GM12878 (cell line): ENCODE results near the gene SPATA1.

Source experiments
- CBX3 ChIP-seq: fragments of 200-600 bp; sonication (generic); IDR thresholded peaks from 2 replicates; pipeline ENCODE4 v1.6.1; 2016; ENCODE audit warnings: low read depth, borderline replicate concordance
- CEBPB ChIP-seq, 2 experiments: fragments of 150-350 bp in 1 of 2; IDR thresholded peaks; 2 replicates each; pipeline ENCODE4 v1.6.1; 2012 to 2014; ENCODE audit warnings: low read depth in 2 of 2, low read length in 2 of 2, borderline replicate concordance in 1 of 2, inconsistent platforms in 1 of 2
- EP300 ChIP-seq, 2 experiments: fragments of 150-350 bp in 1 of 2; IDR thresholded peaks; 2 replicates each; pipeline ENCODE4 v1.6.1; 2011 to 2012; ENCODE audit warnings: low read depth in 2 of 2, low read length in 2 of 2, borderline replicate concordance in 1 of 2, improper control_type of control experiment in 1 of 2, inconsistent platforms in 1 of 2; ENCODE audit not compliant: control insufficient read depth in 1 of 2
- MXI1 ChIP-seq: fragments of 150-350 bp; IDR thresholded peaks from 2 replicates; pipeline ENCODE4 v1.6.1; 2011; ENCODE audit warnings: low read depth, mild to moderate bottlenecking, inconsistent platforms, low read length, improper control_type of control experiment
- POLR2A ChIP-seq: IDR thresholded peaks from 2 replicates; pipeline ENCODE4 v1.6.1; 2011; ENCODE audit warnings: low read depth, mild to moderate bottlenecking, low read length
- STAT3 ChIP-seq: IDR thresholded peaks from 2 replicates; pipeline ENCODE4 v1.6.1; 2011; ENCODE audit warnings: low read depth, low read length, improper control_type of control experiment
- TCF7 ChIP-seq: IDR thresholded peaks from 2 replicates; pipeline ENCODE4 v1.6.1; 2014; ENCODE audit warnings: antibody characterized with exemption, borderline replicate concordance
- ZNF274 ChIP-seq: IDR thresholded peaks from one replicate; pipeline ENCODE4 v1.8.0; 2011; ENCODE audit not compliant: insufficient read length, insufficient read depth
- TF ChIP-seq, protein P1 (sequence below): fragments of 450-650 bp; conservative IDR thresholded peaks from 2 replicates; pipeline ENCODE4 v1.6.1; 2017; ENCODE audit warnings: mild to moderate bottlenecking, moderate library complexity
- TF ChIP-seq, protein P2 (sequence below), 3 experiments: IDR thresholded peaks in 2 of 3; conservative IDR thresholded peaks in 1 of 3; 2 replicates each; pipeline ENCODE4 v1.5.1; 2011; ENCODE audit warnings: low read depth in 3 of 3, low read length in 3 of 3, mild to moderate bottlenecking in 3 of 3, control low read depth in 2 of 3, moderate library complexity in 2 of 3, inconsistent platforms in 1 of 3, mixed read lengths in 1 of 3; ENCODE audit not compliant: control insufficient read depth in 2 of 3, insufficient read depth in 1 of 3; ENCODE audit errors: extremely low read depth in 1 of 3
- TF ChIP-seq, protein P3 (sequence below): fragments of 450-650 bp; formaldehyde crosslinking; IDR thresholded peaks from 2 replicates; pipeline ENCODE4 v1.4.0; 2020; ENCODE audit warnings: mild to moderate bottlenecking, moderate library complexity

DNA sequence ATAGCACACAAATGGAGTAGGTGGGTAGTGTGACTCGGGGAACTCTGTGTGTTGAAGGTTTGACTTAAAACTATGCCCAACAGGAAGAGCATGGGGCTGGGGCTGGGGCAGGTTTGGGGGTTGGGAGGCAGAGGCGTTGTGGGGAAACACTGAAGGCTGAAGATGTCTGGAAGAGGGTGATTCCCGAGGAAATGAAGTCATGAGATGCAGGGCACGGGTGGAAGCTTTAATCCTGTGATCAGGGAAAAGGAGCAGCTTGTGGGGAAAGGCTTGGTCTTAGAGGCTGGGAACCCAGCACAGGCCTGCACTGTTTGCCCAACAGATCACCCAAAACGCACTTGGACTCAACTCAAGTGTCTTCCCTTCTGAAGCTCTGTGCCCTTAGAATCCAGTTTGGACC lies 94.6 kb downstream of the SPATA1 start:
- TF ChIP-seq, protein P1, sequence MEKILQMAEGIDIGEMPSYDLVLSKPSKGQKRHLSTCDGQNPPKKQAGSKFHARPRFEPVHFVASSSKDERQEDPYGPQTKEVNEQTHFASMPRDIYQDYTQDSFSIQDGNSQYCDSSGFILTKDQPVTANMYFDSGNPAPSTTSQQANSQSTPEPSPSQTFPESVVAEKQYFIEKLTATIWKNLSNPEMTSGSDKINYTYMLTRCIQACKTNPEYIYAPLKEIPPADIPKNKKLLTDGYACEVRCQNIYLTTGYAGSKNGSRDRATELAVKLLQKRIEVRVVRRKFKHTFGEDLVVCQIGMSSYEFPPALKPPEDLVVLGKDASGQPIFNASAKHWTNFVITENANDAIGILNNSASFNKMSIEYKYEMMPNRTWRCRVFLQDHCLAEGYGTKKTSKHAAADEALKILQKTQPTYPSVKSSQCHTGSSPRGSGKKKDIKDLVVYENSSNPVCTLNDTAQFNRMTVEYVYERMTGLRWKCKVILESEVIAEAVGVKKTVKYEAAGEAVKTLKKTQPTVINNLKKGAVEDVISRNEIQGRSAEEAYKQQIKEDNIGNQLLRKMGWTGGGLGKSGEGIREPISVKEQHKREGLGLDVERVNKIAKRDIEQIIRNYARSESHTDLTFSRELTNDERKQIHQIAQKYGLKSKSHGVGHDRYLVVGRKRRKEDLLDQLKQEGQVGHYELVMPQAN, result no peak
- TF ChIP-seq CBX3 (no peak), TCF7 (no peak), ZNF274 (no peak), STAT3 (no peak), EP300 (IDR thresholded peaks at IDR 0.05; ENCODE audit: borderline replicate concordance in 1 of 2, control insufficient read depth in 1 of 2, low read depth in 2 of 2, low read length in 2 of 2) (no peak), POLR2A (no peak), MXI1 (no peak), CEBPB (IDR thresholded peaks at IDR 0.05; ENCODE audit: borderline replicate concordance in 1 of 2, low read depth in 2 of 2, low read length in 2 of 2) (no peak)
- TF ChIP-seq, protein P2, sequence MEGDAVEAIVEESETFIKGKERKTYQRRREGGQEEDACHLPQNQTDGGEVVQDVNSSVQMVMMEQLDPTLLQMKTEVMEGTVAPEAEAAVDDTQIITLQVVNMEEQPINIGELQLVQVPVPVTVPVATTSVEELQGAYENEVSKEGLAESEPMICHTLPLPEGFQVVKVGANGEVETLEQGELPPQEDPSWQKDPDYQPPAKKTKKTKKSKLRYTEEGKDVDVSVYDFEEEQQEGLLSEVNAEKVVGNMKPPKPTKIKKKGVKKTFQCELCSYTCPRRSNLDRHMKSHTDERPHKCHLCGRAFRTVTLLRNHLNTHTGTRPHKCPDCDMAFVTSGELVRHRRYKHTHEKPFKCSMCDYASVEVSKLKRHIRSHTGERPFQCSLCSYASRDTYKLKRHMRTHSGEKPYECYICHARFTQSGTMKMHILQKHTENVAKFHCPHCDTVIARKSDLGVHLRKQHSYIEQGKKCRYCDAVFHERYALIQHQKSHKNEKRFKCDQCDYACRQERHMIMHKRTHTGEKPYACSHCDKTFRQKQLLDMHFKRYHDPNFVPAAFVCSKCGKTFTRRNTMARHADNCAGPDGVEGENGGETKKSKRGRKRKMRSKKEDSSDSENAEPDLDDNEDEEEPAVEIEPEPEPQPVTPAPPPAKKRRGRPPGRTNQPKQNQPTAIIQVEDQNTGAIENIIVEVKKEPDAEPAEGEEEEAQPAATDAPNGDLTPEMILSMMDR (IDR thresholded peaks at IDR 0.05 in 2 of 3, conservative IDR thresholded peaks at IDR 0.05 in 1 of 3; ENCODE audit: control insufficient read depth in 2 of 3, extremely low read depth in 1 of 3, insufficient read depth in 1 of 3, low read depth in 3 of 3, low read length in 3 of 3), result no peak
- TF ChIP-seq, protein P3, sequence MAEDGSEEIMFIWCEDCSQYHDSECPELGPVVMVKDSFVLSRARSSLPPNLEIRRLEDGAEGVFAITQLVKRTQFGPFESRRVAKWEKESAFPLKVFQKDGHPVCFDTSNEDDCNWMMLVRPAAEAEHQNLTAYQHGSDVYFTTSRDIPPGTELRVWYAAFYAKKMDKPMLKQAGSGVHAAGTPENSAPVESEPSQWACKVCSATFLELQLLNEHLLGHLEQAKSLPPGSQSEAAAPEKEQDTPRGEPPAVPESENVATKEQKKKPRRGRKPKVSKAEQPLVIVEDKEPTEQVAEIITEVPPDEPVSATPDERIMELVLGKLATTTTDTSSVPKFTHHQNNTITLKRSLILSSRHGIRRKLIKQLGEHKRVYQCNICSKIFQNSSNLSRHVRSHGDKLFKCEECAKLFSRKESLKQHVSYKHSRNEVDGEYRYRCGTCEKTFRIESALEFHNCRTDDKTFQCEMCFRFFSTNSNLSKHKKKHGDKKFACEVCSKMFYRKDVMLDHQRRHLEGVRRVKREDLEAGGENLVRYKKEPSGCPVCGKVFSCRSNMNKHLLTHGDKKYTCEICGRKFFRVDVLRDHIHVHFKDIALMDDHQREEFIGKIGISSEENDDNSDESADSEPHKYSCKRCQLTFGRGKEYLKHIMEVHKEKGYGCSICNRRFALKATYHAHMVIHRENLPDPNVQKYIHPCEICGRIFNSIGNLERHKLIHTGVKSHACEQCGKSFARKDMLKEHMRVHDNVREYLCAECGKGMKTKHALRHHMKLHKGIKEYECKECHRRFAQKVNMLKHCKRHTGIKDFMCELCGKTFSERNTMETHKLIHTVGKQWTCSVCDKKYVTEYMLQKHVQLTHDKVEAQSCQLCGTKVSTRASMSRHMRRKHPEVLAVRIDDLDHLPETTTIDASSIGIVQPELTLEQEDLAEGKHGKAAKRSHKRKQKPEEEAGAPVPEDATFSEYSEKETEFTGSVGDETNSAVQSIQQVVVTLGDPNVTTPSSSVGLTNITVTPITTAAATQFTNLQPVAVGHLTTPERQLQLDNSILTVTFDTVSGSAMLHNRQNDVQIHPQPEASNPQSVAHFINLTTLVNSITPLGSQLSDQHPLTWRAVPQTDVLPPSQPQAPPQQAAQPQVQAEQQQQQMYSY (CRISPR knock-in tag), result no peak
